Muscle layer of colon (tissue), 2 donors: Measurements from ENCODE around the gene B3GAT2.

ENCODE experiments used
- H3K27ac ChIP-seq: one replicate; pipeline ENCODE4 v1.7.0; 2013; ENCODE audit warnings: low read depth, mild to moderate bottlenecking, low read length, moderate library complexity
- H3K27me3 ChIP-seq, 2 donors: one replicate each; pipeline ENCODE4 v1.7.0; 2013; ENCODE audit warnings: low read length in 2 of 2, mild to moderate bottlenecking in 2 of 2; ENCODE audit not compliant: insufficient read depth in 2 of 2, control insufficient read depth in 1 of 2
- H3K36me3 ChIP-seq: one replicate; pipeline ENCODE4 v1.7.0; 2013; ENCODE audit warnings: mild to moderate bottlenecking, low read length; ENCODE audit not compliant: insufficient read depth
- H3K4me1 ChIP-seq: one replicate; pipeline ENCODE4 v1.7.0; 2013; ENCODE audit warnings: mild to moderate bottlenecking, low read length; ENCODE audit not compliant: insufficient read depth
- H3K4me3 ChIP-seq, 2 donors: one replicate each; pipeline ENCODE4 v1.7.0; 2013; ENCODE audit warnings: low read length in 2 of 2, low read depth in 1 of 2, mild to moderate bottlenecking in 1 of 2, moderate library complexity in 1 of 2
- H3K9ac ChIP-seq: one replicate; pipeline ENCODE4 v1.7.0; 2013; ENCODE audit warnings: low read length
- H3K9me3 ChIP-seq: one replicate; pipeline ENCODE4 v1.7.0; 2013; ENCODE audit warnings: mild to moderate bottlenecking, low read length
- donor health status: abdominal sarcoma.
- donor health status: Adenocarcinoma of cecum.

Gene B3GAT2

GRCh38 chr6:70841112-70841511, 115.7 kb downstream of the B3GAT2 start:
- Histone ChIP-seq H3K27ac (no peak overlapping the region), H3K4me3 (no peak overlapping the region), H3K27me3 (no peaks in the 10 kb centered on the region), H3K36me3 (no peaks in the 10 kb centered on the region), H3K9me3 (no peaks in the 10 kb centered on the region), H3K4me1 (no peaks in the 10 kb centered on the region), H3K9ac (no peak overlapping the region)

- no peak overlapping the region for H3K27ac ChIP-seq
- H3K9ac ChIP-seq = no peak overlapping the region
- H3K9me3 ChIP-seq = no peaks in the 10 kb centered on the region
- no peak overlapping the region for H3K4me3 ChIP-seq
- H3K27me3 ChIP-seq = no peaks in the 10 kb centered on the region
- H3K4me1 ChIP-seq = no peaks in the 10 kb centered on the region
- H3K36me3 ChIP-seq = no peaks in the 10 kb centered on the region
Measured at GRCh38 chr6:70839286-70840266, 117.3 kb downstream of the B3GAT2 start.

- no peaks in the 10 kb centered on the region for H3K4me1 ChIP-seq
- H3K36me3 ChIP-seq = no peaks in the 10 kb centered on the region
- no peak overlapping the region for H3K4me3 ChIP-seq
- H3K9me3 ChIP-seq = no peaks in the 10 kb centered on the region
- no peak overlapping the region for H3K27ac ChIP-seq
- no peaks in the 10 kb centered on the region for H3K27me3 ChIP-seq
- no peak overlapping the region for H3K9ac ChIP-seq
Measured at GRCh38 chr6:70838907-70839285, 118.0 kb downstream of the B3GAT2 start.

GRCh38 chr6:70834520-70834919, 122.3 kb downstream of the B3GAT2 start:
- no peak overlapping the region for H3K9ac ChIP-seq
- H3K27ac ChIP-seq = no peak overlapping the region
- no peaks in the 10 kb centered on the region for H3K4me1 ChIP-seq
- H3K27me3 ChIP-seq = no peaks in the 10 kb centered on the region
- H3K36me3 ChIP-seq = no peaks in the 10 kb centered on the region
- no peak overlapping the region for H3K4me3 ChIP-seq
- H3K9me3 ChIP-seq = no peaks in the 10 kb centered on the region

GRCh38 chr6:70831427-70831826, 125.4 kb downstream of the B3GAT2 start:
- Histone ChIP-seq H3K9ac (no peak overlapping the region), H3K27ac (no peak overlapping the region), H3K27me3 (no peaks in the 10 kb centered on the region), H3K4me3 (no peak overlapping the region), H3K4me1 (no peaks in the 10 kb centered on the region), H3K36me3 (no peaks in the 10 kb centered on the region), H3K9me3 (no peaks in the 10 kb centered on the region)

GRCh38 chr6:70823651-70824050, 133.2 kb downstream of the B3GAT2 start:
- no peak overlapping the region for H3K27ac ChIP-seq
- no peaks in the 10 kb centered on the region for H3K27me3 ChIP-seq
- no peaks in the 10 kb centered on the region for H3K9me3 ChIP-seq
- no peak overlapping the region for H3K9ac ChIP-seq
- no peaks in the 10 kb centered on the region for H3K36me3 ChIP-seq
- H3K4me1 ChIP-seq = no peaks in the 10 kb centered on the region
- H3K4me3 ChIP-seq = no peak overlapping the region

- Histone ChIP-seq H3K4me1 (no peaks in the 10 kb centered on the region), H3K9ac (no peak overlapping the region), H3K9me3 (no peaks in the 10 kb centered on the region), H3K36me3 (no peaks in the 10 kb centered on the region), H3K27me3 (no peaks in the 10 kb centered on the region), H3K4me3 (no peak overlapping the region), H3K27ac (no peak overlapping the region)
Measured at GRCh38 chr6:70821751-70822150, 135.1 kb downstream of the B3GAT2 start.

GRCh38 chr6:70820778-70821177, 136.1 kb downstream of the B3GAT2 start:
- H3K4me3 ChIP-seq = no peak overlapping the region
- no peaks in the 10 kb centered on the region for H3K4me1 ChIP-seq
- no peaks in the 10 kb centered on the region for H3K36me3 ChIP-seq
- no peak overlapping the region for H3K27ac ChIP-seq
- no peak overlapping the region for H3K9ac ChIP-seq
- no peaks in the 10 kb centered on the region for H3K9me3 ChIP-seq
- no peaks in the 10 kb centered on the region for H3K27me3 ChIP-seq

GRCh38 chr6:70819646-70820045, 137.2 kb downstream of the B3GAT2 start:
- Histone ChIP-seq H3K27ac (no peak overlapping the region), H3K9me3 (no peaks in the 10 kb centered on the region), H3K4me3 (no peak overlapping the region), H3K27me3 (no peaks in the 10 kb centered on the region), H3K9ac (no peak overlapping the region), H3K4me1 (no peaks in the 10 kb centered on the region), H3K36me3 (no peaks in the 10 kb centered on the region)

GRCh38 chr6:70813885-70814284, 143.0 kb downstream of the B3GAT2 start:
- Histone ChIP-seq H3K4me1 (no peaks in the 10 kb centered on the region), H3K27ac (no peak overlapping the region), H3K9me3 (no peaks in the 10 kb centered on the region), H3K9ac (no peak overlapping the region), H3K36me3 (no peaks in the 10 kb centered on the region), H3K4me3 (no peak overlapping the region), H3K27me3 (no peaks in the 10 kb centered on the region)

GRCh38 chr6:70811788-70812187, 145.1 kb downstream of the B3GAT2 start:
- H3K27ac ChIP-seq = no peak overlapping the region
- no peaks in the 10 kb centered on the region for H3K9me3 ChIP-seq
- no peaks in the 10 kb centered on the region for H3K36me3 ChIP-seq
- H3K9ac ChIP-seq = no peak overlapping the region
- no peak overlapping the region for H3K4me3 ChIP-seq
- no peaks in the 10 kb centered on the region for H3K4me1 ChIP-seq
- no peaks in the 10 kb centered on the region for H3K27me3 ChIP-seq
